ENCODE results near the gene CDC42. TPM values are rescaled to one million over a fixed set of nuclear protein-coding genes. Genes with fewer than 3 reads are reported as not detected.

CDC42 gene
- total and polyA plus RNA-seq, 2 experiments from 2014 or later = 119 to 184 TPM

DNA sequence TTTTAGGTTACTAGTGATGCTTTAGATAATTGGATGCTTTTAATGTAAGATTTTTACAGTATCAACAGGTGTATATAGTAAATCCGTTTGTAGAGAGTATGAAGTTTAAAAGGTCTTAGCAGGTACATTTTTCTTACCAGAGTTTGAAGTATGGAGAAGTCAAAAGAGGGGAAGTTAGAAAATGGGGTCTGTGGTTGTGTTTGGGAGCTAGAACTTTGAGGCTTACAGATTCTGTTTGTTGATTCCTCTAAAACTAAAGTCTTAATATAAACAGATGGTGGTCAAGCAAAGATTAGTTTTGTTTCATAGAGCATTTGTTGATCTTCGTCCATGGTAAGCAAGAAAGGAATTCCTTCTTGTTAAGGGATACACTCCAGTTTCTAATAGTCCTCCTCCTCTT, 35.8 kb downstream of the CDC42 start:
- Histone ChIP-seq H3K4me2 (peak overlapping the region; percentile 37; the same call in 1 of the 2 replicates), H3K9me2 (ENCODE audit: insufficient read depth) (no peaks in the 10 kb centered on the region), H3K36me3 (ENCODE audit: insufficient read depth) (no peaks in the 10 kb centered on the region; the same call in 1 of the 2 replicates), H3F3A (replicated peaks; ENCODE audit: low read depth) (no peaks in the 10 kb centered on the region), H2AFZ (no peak overlapping the region), H3K27me3 (ENCODE audit: insufficient read depth) (no peaks in the 10 kb centered on the region), H3K27ac (ENCODE audit: low read depth) (0 out of 2 replicates have a peak overlapping the region, but pooled peaks have one; percentile 83), H3K4me1 (ENCODE audit: insufficient read depth) (peaks cover 43% of the 10 kb centered on the region), H3K79me2 (replicated peaks; ENCODE audit: insufficient read depth) (peaks cover 78% of the 10 kb centered on the region), H4K20me1 (replicated peaks; ENCODE audit: insufficient read depth) (0 out of 2 replicates have a peak, but pooled peaks cover 4% of the 10 kb centered on the region), H3K4me3 (no peak overlapping the region)
- DNase-seq (ENCODE audit: low spot score) (no peak), ATAC-seq (no peak)
- Mint-ChIP-seq H3K4me1 (peaks cover 57% of the 10 kb centered on the region), H3K27ac (peak overlapping the region; percentile 81), H3K27me3 (ENCODE audit: insufficient read depth, low read depth, poor library complexity) (no peaks in the 10 kb centered on the region), H3K9me3 (no peaks in the 10 kb centered on the region), H3K4me3 (no peak overlapping the region), H3K36me3 (ENCODE audit: low read depth) (peaks cover 18% of the 10 kb centered on the region)
- no peak for TF ChIP-seq EZH2phosphoT487 (IDR thresholded peaks at IDR 0.05; ENCODE audit: unreplicated experiment)
- TF ChIP-seq STAT1 (IDR thresholded peaks at IDR 0.05; ENCODE audit: unreplicated experiment) = no peak
- TF ChIP-seq, protein P1, sequence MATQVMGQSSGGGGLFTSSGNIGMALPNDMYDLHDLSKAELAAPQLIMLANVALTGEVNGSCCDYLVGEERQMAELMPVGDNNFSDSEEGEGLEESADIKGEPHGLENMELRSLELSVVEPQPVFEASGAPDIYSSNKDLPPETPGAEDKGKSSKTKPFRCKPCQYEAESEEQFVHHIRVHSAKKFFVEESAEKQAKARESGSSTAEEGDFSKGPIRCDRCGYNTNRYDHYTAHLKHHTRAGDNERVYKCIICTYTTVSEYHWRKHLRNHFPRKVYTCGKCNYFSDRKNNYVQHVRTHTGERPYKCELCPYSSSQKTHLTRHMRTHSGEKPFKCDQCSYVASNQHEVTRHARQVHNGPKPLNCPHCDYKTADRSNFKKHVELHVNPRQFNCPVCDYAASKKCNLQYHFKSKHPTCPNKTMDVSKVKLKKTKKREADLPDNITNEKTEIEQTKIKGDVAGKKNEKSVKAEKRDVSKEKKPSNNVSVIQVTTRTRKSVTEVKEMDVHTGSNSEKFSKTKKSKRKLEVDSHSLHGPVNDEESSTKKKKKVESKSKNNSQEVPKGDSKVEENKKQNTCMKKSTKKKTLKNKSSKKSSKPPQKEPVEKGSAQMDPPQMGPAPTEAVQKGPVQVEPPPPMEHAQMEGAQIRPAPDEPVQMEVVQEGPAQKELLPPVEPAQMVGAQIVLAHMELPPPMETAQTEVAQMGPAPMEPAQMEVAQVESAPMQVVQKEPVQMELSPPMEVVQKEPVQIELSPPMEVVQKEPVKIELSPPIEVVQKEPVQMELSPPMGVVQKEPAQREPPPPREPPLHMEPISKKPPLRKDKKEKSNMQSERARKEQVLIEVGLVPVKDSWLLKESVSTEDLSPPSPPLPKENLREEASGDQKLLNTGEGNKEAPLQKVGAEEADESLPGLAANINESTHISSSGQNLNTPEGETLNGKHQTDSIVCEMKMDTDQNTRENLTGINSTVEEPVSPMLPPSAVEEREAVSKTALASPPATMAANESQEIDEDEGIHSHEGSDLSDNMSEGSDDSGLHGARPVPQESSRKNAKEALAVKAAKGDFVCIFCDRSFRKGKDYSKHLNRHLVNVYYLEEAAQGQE (IDR thresholded peaks at IDR 0.05; ENCODE audit: unreplicated experiment) = no peak
- no peak for TF ChIP-seq ZNF331 (CRISPR knock-in tag; IDR thresholded peaks at IDR 0.05; ENCODE audit: low read depth)
- TF ChIP-seq JUNB (IDR thresholded peaks at IDR 0.05; ENCODE audit: unreplicated experiment) = no peak
- TF ChIP-seq, protein P2, sequence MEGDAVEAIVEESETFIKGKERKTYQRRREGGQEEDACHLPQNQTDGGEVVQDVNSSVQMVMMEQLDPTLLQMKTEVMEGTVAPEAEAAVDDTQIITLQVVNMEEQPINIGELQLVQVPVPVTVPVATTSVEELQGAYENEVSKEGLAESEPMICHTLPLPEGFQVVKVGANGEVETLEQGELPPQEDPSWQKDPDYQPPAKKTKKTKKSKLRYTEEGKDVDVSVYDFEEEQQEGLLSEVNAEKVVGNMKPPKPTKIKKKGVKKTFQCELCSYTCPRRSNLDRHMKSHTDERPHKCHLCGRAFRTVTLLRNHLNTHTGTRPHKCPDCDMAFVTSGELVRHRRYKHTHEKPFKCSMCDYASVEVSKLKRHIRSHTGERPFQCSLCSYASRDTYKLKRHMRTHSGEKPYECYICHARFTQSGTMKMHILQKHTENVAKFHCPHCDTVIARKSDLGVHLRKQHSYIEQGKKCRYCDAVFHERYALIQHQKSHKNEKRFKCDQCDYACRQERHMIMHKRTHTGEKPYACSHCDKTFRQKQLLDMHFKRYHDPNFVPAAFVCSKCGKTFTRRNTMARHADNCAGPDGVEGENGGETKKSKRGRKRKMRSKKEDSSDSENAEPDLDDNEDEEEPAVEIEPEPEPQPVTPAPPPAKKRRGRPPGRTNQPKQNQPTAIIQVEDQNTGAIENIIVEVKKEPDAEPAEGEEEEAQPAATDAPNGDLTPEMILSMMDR (conservative IDR thresholded peaks at IDR 0.05; ENCODE audit: low read depth in 2 of 2) = no peak
- TF ChIP-seq ZNF114 (CRISPR knock-in tag; IDR thresholded peaks at IDR 0.05) = no peak
- TF ChIP-seq NANOG (IDR thresholded peaks at IDR 0.05; ENCODE audit: borderline replicate concordance) = no peak

DNA sequence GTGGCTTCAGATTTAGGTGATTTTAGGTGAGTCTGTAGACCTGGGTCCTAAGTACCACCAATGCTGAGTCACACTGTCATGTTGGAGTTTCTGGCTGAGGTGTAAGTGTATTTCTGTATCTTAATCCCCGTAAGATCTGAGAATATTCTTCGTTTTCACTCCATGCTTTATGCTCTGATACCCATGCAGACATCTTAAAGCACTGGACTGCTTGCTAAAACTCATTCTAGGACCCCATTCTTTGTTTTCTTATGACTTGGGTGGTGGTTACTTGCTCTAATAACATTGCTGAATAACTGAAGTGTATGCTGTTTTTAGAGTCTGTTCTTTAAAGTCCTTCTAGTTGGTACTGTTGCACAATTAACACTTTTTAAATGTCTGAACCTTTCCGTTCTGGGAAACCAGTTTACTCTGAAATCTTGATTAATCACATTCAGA, 36.6 kb downstream of the CDC42 start:
- H3K27me3 ChIP-seq (ENCODE audit: insufficient read depth) = no peaks in the 10 kb centered on the region
- peaks cover 15% of the 10 kb centered on the region for H3K36me3 Mint-ChIP-seq (ENCODE audit: low read depth)
- peak overlapping the region; percentile 37 for H3K4me2 ChIP-seq
- no peak for DNase-seq (ENCODE audit: low spot score)
- peak overlapping the region; percentile 83 for H3K27ac ChIP-seq (ENCODE audit: low read depth)
- peaks cover 63% of the 10 kb centered on the region for H3K4me1 Mint-ChIP-seq
- H3K27me3 Mint-ChIP-seq (ENCODE audit: insufficient read depth, low read depth, poor library complexity) = no peaks in the 10 kb centered on the region
- H3K27ac Mint-ChIP-seq = peak overlapping the region; percentile 81
- H3K36me3 ChIP-seq (ENCODE audit: insufficient read depth) = no peaks in the 10 kb centered on the region; the same call in 1 of the 2 replicates
- no peaks in the 10 kb centered on the region for H3K9me2 ChIP-seq (ENCODE audit: insufficient read depth)
- H4K20me1 ChIP-seq (replicated peaks; ENCODE audit: insufficient read depth) = no peaks in the 10 kb centered on the region
- no peak overlapping the region; the same call in 1 of the 3 replicates for H3K4me3 Mint-ChIP-seq
- no peak for ATAC-seq
- H3K4me3 ChIP-seq = no peak overlapping the region; the same call in 1 of the 2 replicates
- no peak overlapping the region for H2AFZ ChIP-seq
- no peaks in the 10 kb centered on the region for H3F3A ChIP-seq (replicated peaks; ENCODE audit: low read depth)
- H3K4me1 ChIP-seq (ENCODE audit: insufficient read depth) = peaks cover 48% of the 10 kb centered on the region
- no peaks in the 10 kb centered on the region for H3K9me3 Mint-ChIP-seq
- peaks cover 77% of the 10 kb centered on the region for H3K79me2 ChIP-seq (replicated peaks; ENCODE audit: insufficient read depth)
- TF ChIP-seq, protein P3, sequence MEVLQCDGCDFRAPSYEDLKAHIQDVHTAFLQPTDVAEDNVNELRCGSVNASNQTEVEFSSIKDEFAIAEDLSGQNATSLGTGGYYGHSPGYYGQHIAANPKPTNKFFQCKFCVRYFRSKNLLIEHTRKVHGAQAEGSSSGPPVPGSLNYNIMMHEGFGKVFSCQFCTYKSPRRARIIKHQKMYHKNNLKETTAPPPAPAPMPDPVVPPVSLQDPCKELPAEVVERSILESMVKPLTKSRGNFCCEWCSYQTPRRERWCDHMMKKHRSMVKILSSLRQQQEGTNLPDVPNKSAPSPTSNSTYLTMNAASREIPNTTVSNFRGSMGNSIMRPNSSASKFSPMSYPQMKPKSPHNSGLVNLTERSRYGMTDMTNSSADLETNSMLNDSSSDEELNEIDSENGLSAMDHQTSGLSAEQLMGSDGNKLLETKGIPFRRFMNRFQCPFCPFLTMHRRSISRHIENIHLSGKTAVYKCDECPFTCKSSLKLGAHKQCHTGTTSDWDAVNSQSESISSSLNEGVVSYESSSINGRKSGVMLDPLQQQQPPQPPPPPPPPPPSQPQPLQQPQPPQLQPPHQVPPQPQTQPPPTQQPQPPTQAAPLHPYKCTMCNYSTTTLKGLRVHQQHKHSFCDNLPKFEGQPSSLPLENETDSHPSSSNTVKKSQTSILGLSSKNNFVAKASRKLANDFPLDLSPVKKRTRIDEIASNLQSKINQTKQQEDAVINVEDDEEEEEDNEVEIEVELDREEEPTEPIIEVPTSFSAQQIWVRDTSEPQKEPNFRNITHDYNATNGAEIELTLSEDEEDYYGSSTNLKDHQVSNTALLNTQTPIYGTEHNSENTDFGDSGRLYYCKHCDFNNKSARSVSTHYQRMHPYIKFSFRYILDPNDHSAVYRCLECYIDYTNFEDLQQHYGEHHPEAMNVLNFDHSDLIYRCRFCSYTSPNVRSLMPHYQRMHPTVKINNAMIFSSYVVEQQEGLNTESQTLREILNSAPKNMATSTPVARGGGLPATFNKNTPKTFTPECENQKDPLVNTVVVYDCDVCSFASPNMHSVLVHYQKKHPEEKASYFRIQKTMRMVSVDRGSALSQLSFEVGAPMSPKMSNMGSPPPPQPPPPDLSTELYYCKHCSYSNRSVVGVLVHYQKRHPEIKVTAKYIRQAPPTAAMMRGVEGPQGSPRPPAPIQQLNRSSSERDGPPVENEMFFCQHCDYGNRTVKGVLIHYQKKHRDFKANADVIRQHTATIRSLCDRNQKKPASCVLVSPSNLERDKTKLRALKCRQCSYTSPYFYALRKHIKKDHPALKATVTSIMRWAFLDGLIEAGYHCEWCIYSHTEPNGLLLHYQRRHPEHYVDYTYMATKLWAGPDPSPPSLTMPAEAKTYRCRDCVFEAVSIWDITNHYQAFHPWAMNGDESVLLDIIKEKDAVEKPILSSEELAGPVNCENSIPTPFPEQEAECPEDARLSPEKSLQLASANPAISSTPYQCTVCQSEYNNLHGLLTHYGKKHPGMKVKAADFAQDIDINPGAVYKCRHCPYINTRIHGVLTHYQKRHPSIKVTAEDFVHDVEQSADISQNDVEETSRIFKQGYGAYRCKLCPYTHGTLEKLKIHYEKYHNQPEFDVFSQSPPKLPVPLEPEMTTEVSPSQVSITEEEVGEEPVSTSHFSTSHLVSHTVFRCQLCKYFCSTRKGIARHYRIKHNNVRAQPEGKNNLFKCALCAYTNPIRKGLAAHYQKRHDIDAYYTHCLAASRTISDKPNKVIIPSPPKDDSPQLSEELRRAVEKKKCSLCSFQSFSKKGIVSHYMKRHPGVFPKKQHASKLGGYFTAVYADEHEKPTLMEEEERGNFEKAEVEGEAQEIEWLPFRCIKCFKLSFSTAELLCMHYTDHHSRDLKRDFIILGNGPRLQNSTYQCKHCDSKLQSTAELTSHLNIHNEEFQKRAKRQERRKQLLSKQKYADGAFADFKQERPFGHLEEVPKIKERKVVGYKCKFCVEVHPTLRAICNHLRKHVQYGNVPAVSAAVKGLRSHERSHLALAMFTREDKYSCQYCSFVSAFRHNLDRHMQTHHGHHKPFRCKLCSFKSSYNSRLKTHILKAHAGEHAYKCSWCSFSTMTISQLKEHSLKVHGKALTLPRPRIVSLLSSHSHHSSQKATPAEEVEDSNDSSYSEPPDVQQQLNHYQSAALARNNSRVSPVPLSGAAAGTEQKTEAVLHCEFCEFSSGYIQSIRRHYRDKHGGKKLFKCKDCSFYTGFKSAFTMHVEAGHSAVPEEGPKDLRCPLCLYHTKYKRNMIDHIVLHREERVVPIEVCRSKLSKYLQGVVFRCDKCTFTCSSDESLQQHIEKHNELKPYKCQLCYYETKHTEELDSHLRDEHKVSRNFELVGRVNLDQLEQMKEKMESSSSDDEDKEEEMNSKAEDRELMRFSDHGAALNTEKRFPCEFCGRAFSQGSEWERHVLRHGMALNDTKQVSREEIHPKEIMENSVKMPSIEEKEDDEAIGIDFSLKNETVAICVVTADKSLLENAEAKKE (CRISPR knock-in tag; IDR thresholded peaks at IDR 0.05) = no peak
- no peak for TF ChIP-seq EZH2phosphoT487 (IDR thresholded peaks at IDR 0.05; ENCODE audit: unreplicated experiment)
